HepG2 (cell line): Measurements from ENCODE around the gene HYAL1. TPM values are rescaled to one million over a fixed set of nuclear protein-coding genes. Genes with fewer than 3 reads are reported as not detected.

Source experiments
- BATF2 ChIP-seq: sonication (generic); formaldehyde crosslinking; IDR thresholded peaks from 2 replicates; pipeline ENCODE4 v1.8.0; 2022; ENCODE audit warnings: mild to moderate bottlenecking, missing genetic modification reagents, moderate library complexity
- CCDC6 ChIP-seq: sonication (generic); formaldehyde crosslinking; IDR thresholded peaks from 2 replicates; pipeline ENCODE4 v1.8.1; 2022; ENCODE audit warnings: mild to moderate bottlenecking, missing genetic modification reagents, moderate library complexity
- ELK4 ChIP-seq: sonication (generic); formaldehyde crosslinking; IDR thresholded peaks from 2 replicates; pipeline ENCODE4 v1.9.0; 2021; ENCODE audit warnings: missing genetic modification reagents, borderline replicate concordance
- GATAD1 ChIP-seq: IDR thresholded peaks from 2 replicates; pipeline ENCODE4 v1.6.1; 2016; ENCODE audit warnings: missing genetic modification reagents, missing compliant biosample characterization
- GRHL1 ChIP-seq: sonication (generic); formaldehyde crosslinking; conservative IDR thresholded peaks from 2 replicates; pipeline ENCODE4 v1.8.0; 2022; ENCODE audit warnings: missing genetic modification reagents
- HBP1 ChIP-seq: IDR thresholded peaks from 2 replicates; pipeline ENCODE4 v1.6.1; 2016; ENCODE audit warnings: low read depth, control low read depth
- MED8 ChIP-seq: sonication (generic); formaldehyde crosslinking; IDR thresholded peaks from 2 replicates; pipeline ENCODE4 v1.8.1; 2023; ENCODE audit warnings: mild to moderate bottlenecking, missing genetic modification reagents; ENCODE audit not compliant: insufficient replicate concordance
- NFRKB ChIP-seq: fragments of 450-650 bp; IDR thresholded peaks from 2 replicates; pipeline ENCODE4 v1.6.1; 2017
- PAXIP1 ChIP-seq: sonication (generic); formaldehyde crosslinking; conservative IDR thresholded peaks from 2 replicates; pipeline ENCODE4 v1.4.0; 2020; ENCODE audit warnings: mild to moderate bottlenecking, missing genetic modification reagents, moderate library complexity
- PLSCR1 ChIP-seq: sonication (generic); formaldehyde crosslinking; IDR thresholded peaks from 2 replicates; pipeline ENCODE4 v1.5.0; 2020; ENCODE audit warnings: missing genetic modification reagents, mild to moderate bottlenecking, borderline replicate concordance
- TOE1 ChIP-seq: sonication (generic); formaldehyde crosslinking; IDR thresholded peaks from 2 replicates; pipeline ENCODE4 v1.4.0; 2020; ENCODE audit warnings: mild to moderate bottlenecking, missing genetic modification reagents
- ZNF205 ChIP-seq: IDR thresholded peaks from 2 replicates; pipeline ENCODE4 v1.6.1; 2018; ENCODE audit warnings: missing biosample characterization, missing genetic modification reagents
- ZNF432 ChIP-seq: sonication (generic); formaldehyde crosslinking; IDR thresholded peaks from 2 replicates; pipeline ENCODE4 v1.5.0; 2020; ENCODE audit warnings: missing genetic modification reagents, mild to moderate bottlenecking, borderline replicate concordance
- ZNF687 ChIP-seq: sonication (generic); formaldehyde crosslinking; IDR thresholded peaks from 2 replicates; pipeline ENCODE4 v1.5.1; 2020; ENCODE audit warnings: mild to moderate bottlenecking, missing genetic modification reagents, moderate library complexity
- polyA plus RNA-seq, 8 experiments: library from polyadenylated mRNA; depleted of rRNA in 3 of 8; stranded (reverse) in 7 of 8; unstranded in 1 of 8; fragments of >200 nt; fragmentation: Illumina TruSeq in 4 of 8; extraction: Trizol in 4 of 8; gene quantifications; 2 replicates each; pipeline versions ENCODE4 v1.2.1 to v1.2.3, GENCODE V29; 2011 to 2016; ENCODE audit warnings: low read depth in 4 of 8, missing spikeins in 1 of 8, mixed read lengths in 1 of 8; ENCODE audit not compliant: insufficient read depth in 1 of 8
- total RNA-seq, 5 experiments: library from RNA; depleted of rRNA; stranded (reverse); fragments of >200 nt; fragmentation: Illumina TruSeq; extraction: Trizol; gene quantifications; 2 replicates each; pipeline ENCODE4 v1.2.3, GENCODE V29; 2016; ENCODE audit warnings: low read depth in 1 of 5

Gene HYAL1
- total and polyA plus RNA-seq, 2 of the 13 experiments (the other 11 are each of a cell fraction or from before 2014, with no cell fraction given): 76.5 to 193 TPM

GRCh38 chr3:50272911-50273688 lies 30.3 kb downstream of the HYAL1 start (continued):
- TF ChIP-seq ELK4 (CRISPR knock-in tag) (no peak), TOE1 (CRISPR knock-in tag) (no peak), ZNF432 (CRISPR knock-in tag) (no peak), ZNF205 (CRISPR knock-in tag) (peak; percentile 90), PAXIP1 (CRISPR knock-in tag) (no peak), PLSCR1 (no peak), BATF2 (CRISPR knock-in tag) (no peak), HBP1 (CRISPR knock-in tag) (0 out of 2 replicates have a peak, but pooled peaks have one; percentile 48), NFRKB (no peak), GATAD1 (CRISPR knock-in tag) (peak; percentile 76), GRHL1 (CRISPR knock-in tag) (no peak), CCDC6 (CRISPR knock-in tag) (no peak), MED8 (CRISPR knock-in tag) (no peak), ZNF687 (CRISPR knock-in tag) (peak; percentile 90)
